ENCODE results near the gene ERICH2.

ERICH2 gene

GRCh38 chr2:170846314-170846713, 76.1 kb downstream of the ERICH2 start:
- DNase-seq = peak; percentile 3

GRCh38 chr2:170847716-170848115, 77.5 kb downstream of the ERICH2 start:
- no peak for DNase-seq

All from NCI-H2029 treated with DMSO at 0.1 percent for 48 hours (cell line).